GM12878 (cell line): ENCODE data around the gene SLC39A6. TPM values are rescaled to one million over a fixed set of nuclear protein-coding genes. Genes with fewer than 3 reads are reported as not detected.
A peak's percentile ranks its signal among the peaks of the same experiment; 100 is the strongest.
"Not testable (repeated sequence)": the region's sequence is repeated elsewhere in the genome, so short reads cannot be mapped to it uniquely, and the experiment has no call there.

Experiments used
- ATAC-seq: fragments of 200-7000 bp; cut with Tn5 transposase; 3 replicates; pipeline ENCODE4 v1.9.1; 2020; ENCODE audit warnings: mild to moderate bottlenecking, moderate library complexity
- BruUV-seq: library from RNA; stranded (reverse); fragments of 400-500 nt; replicated peaks from 2 replicates; lab custom pipeline; 2021; lab: Mats Ljungman, UMichigan
- CTCF ChIA-PET: fragments of 300-600 bp; sonication (Branson Sonifier 250); formaldehyde crosslinking; extraction: SDS; loops from one replicate; lab custom pipeline; 2021; ENCODE audit warnings: inconsistent platforms; lab: Yijun Ruan, JAX
- POLR2A ChIA-PET: fragments of 350-600 bp; formaldehyde crosslinking; extraction: SDS; loops from one replicate; lab custom pipeline; 2021; ENCODE audit warnings: inconsistent platforms; lab: Charles Lee
- RAD21 ChIA-PET: fragments of 300-600 bp; sonication (Branson Sonifier 250); formaldehyde crosslinking; loops from one replicate; lab custom pipeline; 2023; ENCODE audit warnings: antibody characterized with exemption; ENCODE audit not compliant: unreplicated experiment; lab: Charles Lee
- SMC1A ChIA-PET: fragments of 300-600 bp; sonication (Branson Sonifier 250); formaldehyde crosslinking; loops from one replicate; lab custom pipeline; 2023; ENCODE audit not compliant: unreplicated experiment, uncharacterized antibody; lab: Charles Lee
- DNase-seq: peaks from one replicate; pipeline ENCODE4 v3.0.0-alpha.2; 2011; ENCODE audit warnings: low read depth, low spot score
- FAIRE-seq: peaks from 3 replicates; lab custom pipeline; 2011; peaks lifted over from hg19 to GRCh38; lab: Jason Lieb, UNC
- H2AFZ ChIP-seq: 2 replicates; pipeline ENCODE4 v1.6.0; 2011; ENCODE audit warnings: low read depth, low read length, control low read depth; ENCODE audit not compliant: control insufficient read depth
- H3K27ac ChIP-seq: 2 replicates; pipeline ENCODE4 v1.5.1; 2011; ENCODE audit warnings: control low read depth; ENCODE audit not compliant: control insufficient read depth, insufficient read depth
- H3K27me3 ChIP-seq, 2 experiments: replicated peaks in 1 of 2; 2 replicates each; pipeline versions ENCODE4 v1.6.0 to v1.6.1; 2011; ENCODE audit warnings: low read length in 1 of 2; ENCODE audit not compliant: control insufficient read depth in 2 of 2, insufficient read depth in 2 of 2
- H3K36me3 ChIP-seq, 2 experiments: 2 replicates each; pipeline ENCODE4 v1.5.1; 2011; ENCODE audit warnings: low read length in 1 of 2; ENCODE audit not compliant: control insufficient read depth in 2 of 2, insufficient read depth in 2 of 2
- H3K4me1 ChIP-seq: 2 replicates; pipeline ENCODE4 v1.6.1; 2011; ENCODE audit warnings: mild to moderate bottlenecking, low read length, moderate library complexity, mixed read lengths; ENCODE audit not compliant: control insufficient read depth, insufficient read depth
- H3K4me2 ChIP-seq: 2 replicates; pipeline ENCODE4 v1.6.0; 2011; ENCODE audit warnings: control low read depth; ENCODE audit not compliant: control insufficient read depth, insufficient read depth
- H3K4me3 ChIP-seq: fragments of 200-600 bp; sonication (generic); 2 replicates; pipeline ENCODE4 v1.5.1; 2016
- H3K79me2 ChIP-seq: 2 replicates; pipeline ENCODE4 v1.6.0; 2011; ENCODE audit warnings: low read length; ENCODE audit not compliant: control insufficient read depth, insufficient read depth
- H3K9ac ChIP-seq: 2 replicates; pipeline ENCODE4 v1.8.0; 2011; ENCODE audit warnings: low read length, control low read depth, mixed read lengths; ENCODE audit not compliant: control insufficient read depth, insufficient read depth
- H3K9me3 ChIP-seq: replicated peaks from 3 replicates; pipeline ENCODE4 v1.5.1; 2011; ENCODE audit warnings: mild to moderate bottlenecking, low read length; ENCODE audit not compliant: control insufficient read depth, insufficient read depth
- H4K20me1 ChIP-seq: 2 replicates; pipeline ENCODE4 v1.6.0; 2011; ENCODE audit not compliant: control insufficient read depth, insufficient read depth
- CBFB ChIP-seq: IDR thresholded peaks from 2 replicates; pipeline ENCODE4 v1.6.1; 2016; ENCODE audit warnings: antibody characterized with exemption, low read depth
- CREM ChIP-seq: IDR thresholded peaks from 2 replicates; pipeline ENCODE4 v1.6.1; 2014; ENCODE audit warnings: antibody characterized with exemption, low read depth
- CTCF ChIP-seq, 3 experiments: IDR thresholded peaks in 2 of 3; conservative IDR thresholded peaks in 1 of 3; 2 replicates each; pipeline ENCODE4 v1.5.1; 2011; ENCODE audit warnings: low read depth in 3 of 3, low read length in 3 of 3, mild to moderate bottlenecking in 3 of 3, control low read depth in 2 of 3, moderate library complexity in 2 of 3, inconsistent platforms in 1 of 3, mixed read lengths in 1 of 3; ENCODE audit not compliant: control insufficient read depth in 2 of 3, insufficient read depth in 1 of 3; ENCODE audit errors: extremely low read depth in 1 of 3
- IRF3 ChIP-seq: fragments of 450-650 bp; IDR thresholded peaks from 2 replicates; pipeline ENCODE4 v1.6.1; 2014; ENCODE audit warnings: mild to moderate bottlenecking
- IRF4 ChIP-seq: IDR thresholded peaks from 2 replicates; pipeline ENCODE4 v1.6.1; 2011; ENCODE audit warnings: low read depth, low read length
- SREBF2 ChIP-seq: IDR thresholded peaks from 2 replicates; pipeline ENCODE4 v1.6.1; 2012; ENCODE audit warnings: mild to moderate bottlenecking, low read length
- SUZ12 ChIP-seq: fragments of 200-600 bp; sonication (generic); IDR thresholded peaks from one replicate; pipeline ENCODE4 v1.6.1; 2018; ENCODE audit warnings: antibody characterized with exemption, mild to moderate bottlenecking; ENCODE audit not compliant: unreplicated experiment
- WGBS: methylation state at CpG from one replicate; pipeline ENCODE4 v1.1.6; 2016; ENCODE audit warnings: low lambda C conversion rate; ENCODE audit not compliant: insufficient replicate concordance, insufficient coverage; ENCODE audit errors: missing lambda C conversion rate; 5-methylcytosine and 5-hydroxymethylcytosine counted together
- in situ Hi-C: fragments of 300-500 bp; cut with MboI; formaldehyde crosslinking; loops from 9 replicates; pipeline ENCODE4 v1.14.3; 2018; ENCODE audit warnings: mixed read lengths
- intact Hi-C: fragments of 100-400 bp; cut with micrococcal nuclease; formaldehyde crosslinking; loops from one replicate; pipeline ENCODE4 v1.14.2; 2022; ENCODE audit not compliant: unreplicated experiment
- polyA plus RNA-seq, 11 experiments: library from polyadenylated mRNA; depleted of rRNA in 4 of 11; unstranded in 6 of 11; stranded (reverse) in 5 of 11; fragments of >200 nt; fragmentation: Nextera tagmentation in 4 of 11; fragmentation: Illumina TruSeq in 1 of 11; extraction: Ambion mirVana in 4 of 11; extraction: Trizol in 1 of 11; gene quantifications; 1 replicate in 1 of 11; 2 replicates in 10 of 11; pipeline versions ENCODE4 v1.2.1 to v1.2.3, GENCODE V29; 2011 to 2016; ENCODE audit warnings: inconsistent platforms in 2 of 11, missing spikeins in 2 of 11, low read depth in 1 of 11
- total RNA-seq, 4 experiments: library from RNA; depleted of rRNA in 3 of 4; stranded (reverse); fragments of >200 nt in 3 of 4; fragmentation: Illumina TruSeq in 1 of 4; extraction: Trizol in 1 of 4; gene quantifications; 2 replicates each; pipeline versions ENCODE4 v1.2.1 to v1.2.3, GENCODE V29; 2013 to 2021

Gene SLC39A6
- total and polyA plus RNA-seq, 10 of the 15 experiments (the other 5 are each of a cell fraction or from before 2014, with no cell fraction given): 12.4 to 65.9 (median 41.3) TPM

GRCh38 chr18:36169938-36170337 lies 40.8 kb upstream of the SLC39A6 start:
- H3K9ac ChIP-seq: no peak overlapping the region
- POLR2A ChIA-PET: no interaction called here
- no peaks in the 10 kb centered on the region for H3K4me1 ChIP-seq
- no peak overlapping the region for H2AFZ ChIP-seq
- FAIRE-seq (no peak), ATAC-seq (no peak), DNase-seq (no peak)
- H3K79me2 ChIP-seq: no peaks in the 10 kb centered on the region
- H3K27me3 ChIP-seq: no peaks in the 10 kb centered on the region
- intact Hi-C loops: no loop called here
- no peak overlapping the region for H3K4me3 ChIP-seq
- H3K27ac ChIP-seq: no peak overlapping the region
- RAD21 ChIA-PET: no interaction called here
- peaks cover 15 to 37% of the 10 kb centered on the region in 2 experiments for H3K36me3 ChIP-seq
- CTCF ChIA-PET: interaction anchor here (0.9 kb wide), 1 partner anchor 74 kb away, joined by 5 read pairs; no protein-coding TSS in a partner anchor
- 86% methylated on average over 5 of the region's 5 CpGs for WGBS
- no TSS peak for BruUV-seq
- SMC1A ChIA-PET: interaction anchor here (0.6 to 1.1 kb wide), 2 partner anchors 21 to 403 kb away, joined by 3 read pairs; no protein-coding TSS in a partner anchor
- H3K9me3 ChIP-seq: no peaks in the 10 kb centered on the region
- H4K20me1 ChIP-seq: no peaks in the 10 kb centered on the region
- in situ Hi-C loops: no loop called here
- no peak for TF ChIP-seq CREM
- no peak for TF ChIP-seq IRF3
- TF ChIP-seq CTCF (IDR thresholded peaks at IDR 0.05 in 2 of 3, conservative IDR thresholded peaks at IDR 0.05 in 1 of 3; ENCODE audit: control insufficient read depth in 2 of 3, extremely low read depth in 1 of 3, insufficient read depth in 1 of 3, low read depth in 3 of 3, low read length in 3 of 3): no peak
- no peak for TF ChIP-seq IRF4
- TF ChIP-seq CBFB: no peak
- no peak for TF ChIP-seq SREBF2
- no peak for TF ChIP-seq SUZ12
- H3K4me2 ChIP-seq: no peak overlapping the region

- H2AFZ ChIP-seq, H3K9me3 ChIP-seq, CTCF ChIA-PET, DNase-seq, H3K4me2 ChIP-seq, ATAC-seq, H3K4me3 ChIP-seq, POLR2A ChIA-PET, H3K9ac ChIP-seq, H3K27me3 ChIP-seq, intact Hi-C loops, H3K4me1 ChIP-seq, RAD21 ChIA-PET, H4K20me1 ChIP-seq, SMC1A ChIA-PET, in situ Hi-C loops, FAIRE-seq, H3K27ac ChIP-seq, H3K79me2 ChIP-seq: not testable (repeated sequence)
- BruUV-seq: TSS peak; percentile 14
- WGBS: 61% methylated on average over 3 of the region's 3 CpGs
- peaks cover 13 to 39% of the 10 kb centered on the region in 2 experiments for H3K36me3 ChIP-seq
These were observed 39.2 kb upstream of the SLC39A6 start for GRCh38 chr18:36168296-36168695.
